ENCODE measurements around the gene CARNS1.

- TF ChIP-seq CTCF (conservative IDR thresholded peaks at IDR 0.05 in 1 of 2, IDR thresholded peaks at IDR 0.05 in 1 of 2; ENCODE audit: low read depth in 1 of 2, low read length in 2 of 2): no peak
- TF ChIP-seq EZH2 (IDR thresholded peaks at IDR 0.05; ENCODE audit: low read length, missing control alignments): no peak
Observed at GRCh38 chr11:67391304-67392182, 23.9 kb upstream of the CARNS1 start, which contains the start of gene RAD9A.

Measured in fibroblast of lung (primary cell).